NT2/D1 (cell line): ENCODE data around the gene PDZRN3.

Experiments used
- DNase-seq: peaks from one replicate; pipeline ENCODE4 v3.0.0-alpha.2; 2011; ENCODE audit warnings: low read depth, low spot score
- H3K27me3 ChIP-seq: 2 replicates; pipeline ENCODE4 v1.6.0; 2011; ENCODE audit warnings: mild to moderate bottlenecking; ENCODE audit not compliant: insufficient read length, insufficient read depth
- H3K36me3 ChIP-seq: 2 replicates; pipeline ENCODE4 v1.6.1; 2011; ENCODE audit warnings: mild to moderate bottlenecking, low read length, mixed read lengths; ENCODE audit not compliant: insufficient read depth, insufficient read length
- H3K4me1 ChIP-seq: 2 replicates; pipeline ENCODE4 v1.5.1; 2011; ENCODE audit not compliant: insufficient read depth, insufficient read length
- H3K4me3 ChIP-seq: 2 replicates; pipeline ENCODE4 v1.5.1; 2011; ENCODE audit warnings: low read depth; ENCODE audit not compliant: insufficient read length
- H3K9ac ChIP-seq: 2 replicates; pipeline ENCODE4 v1.6.0; 2011; ENCODE audit warnings: low read depth; ENCODE audit not compliant: insufficient read length
- H3K9me3 ChIP-seq: 2 replicates; pipeline ENCODE4 v1.5.1; 2011; ENCODE audit warnings: mild to moderate bottlenecking, low read length; ENCODE audit not compliant: insufficient read depth
- SUZ12 ChIP-seq: IDR thresholded peaks from 2 replicates; pipeline ENCODE4 v1.6.1; 2011; ENCODE audit not compliant: insufficient read length, insufficient read depth; ENCODE audit errors: extremely low read depth
- YY1 ChIP-seq: IDR thresholded peaks from 2 replicates; pipeline ENCODE4 v1.6.1; 2011; ENCODE audit not compliant: insufficient read length, insufficient read depth
- ZNF274 ChIP-seq: IDR thresholded peaks from 2 replicates; pipeline ENCODE4 v1.6.1; 2011; ENCODE audit warnings: mild to moderate bottlenecking, low read depth, low read length

Gene PDZRN3

DNA sequence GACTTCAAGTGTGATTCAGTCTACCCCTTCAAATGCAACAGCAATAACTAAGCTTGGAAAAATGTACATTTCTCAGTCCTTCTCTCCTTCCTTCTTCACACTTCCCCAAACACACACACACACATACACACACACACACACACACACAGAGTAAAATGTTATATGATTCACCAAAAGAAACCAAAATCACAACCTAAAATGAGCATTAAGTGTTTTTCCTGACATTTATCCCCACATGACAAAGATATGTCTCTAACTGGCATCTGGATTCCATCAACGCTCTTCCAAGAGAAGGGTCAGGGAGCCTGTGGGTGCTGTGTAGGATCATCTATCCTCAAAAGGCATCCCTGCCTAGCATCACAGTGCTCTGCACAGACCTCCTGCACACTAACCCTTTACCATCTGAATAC lies 21.0 kb downstream of the PDZRN3 start:
- Histone ChIP-seq H3K4me3 (no peak overlapping the region), H3K27me3 (no peaks in the 10 kb centered on the region), H3K4me1 (no peaks in the 10 kb centered on the region), H3K9ac (no peak overlapping the region), H3K9me3 (no peaks in the 10 kb centered on the region), H3K36me3 (peaks cover 11% of the 10 kb centered on the region)
- TF ChIP-seq ZNF274 (no peak), YY1 (no peak), SUZ12 (no peak)
- no peak for DNase-seq

DNA sequence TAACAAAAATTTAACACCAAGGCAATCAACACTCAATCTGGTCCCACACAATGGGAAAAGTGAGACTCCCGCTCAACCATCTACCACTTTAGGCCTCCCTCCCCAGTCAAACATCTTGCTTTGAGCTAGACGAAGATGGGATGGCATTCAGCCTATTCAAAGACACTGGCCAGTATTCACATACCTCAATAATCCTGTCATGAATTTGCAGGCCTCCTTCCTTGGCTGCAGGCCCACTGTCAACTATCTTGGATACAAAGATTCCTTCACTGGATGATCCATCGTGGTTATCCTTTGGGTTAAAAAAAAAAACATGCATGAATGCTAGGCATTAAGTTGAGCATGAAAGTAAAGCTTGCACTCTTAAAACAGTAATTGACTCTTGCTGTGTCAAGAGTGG lies 22.6 kb downstream of the PDZRN3 start:
- H3K9me3 ChIP-seq = no peaks in the 10 kb centered on the region
- no peaks in the 10 kb centered on the region for H3K27me3 ChIP-seq
- H3K4me3 ChIP-seq = no peak overlapping the region
- TF ChIP-seq YY1 (no peak), SUZ12 (no peak), ZNF274 (no peak)
- H3K36me3 ChIP-seq = peaks cover 7% of the 10 kb centered on the region
- no peak for DNase-seq
- H3K9ac ChIP-seq = no peak overlapping the region
- H3K4me1 ChIP-seq = no peaks in the 10 kb centered on the region

DNA sequence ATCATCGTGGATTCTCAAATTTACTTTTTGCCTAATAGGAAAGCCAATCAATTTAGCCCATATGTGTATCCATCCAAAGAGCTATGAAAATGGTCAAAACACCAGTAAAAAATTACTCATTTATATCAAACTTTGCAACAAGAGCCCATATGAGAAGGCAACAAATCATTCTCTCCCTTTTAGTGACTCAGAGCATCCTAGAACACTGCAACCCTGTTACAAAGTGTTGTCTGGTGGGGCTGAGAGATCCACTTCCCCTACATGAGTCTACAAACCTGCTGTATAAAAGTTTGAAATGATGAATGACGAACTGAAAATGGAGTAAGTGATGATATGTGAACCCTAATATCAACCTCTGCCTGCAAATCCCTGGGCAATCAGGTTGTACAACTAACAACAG lies 23.3 kb downstream of the PDZRN3 start:
- Histone ChIP-seq H3K27me3 (no peaks in the 10 kb centered on the region), H3K9me3 (no peaks in the 10 kb centered on the region), H3K4me3 (no peak overlapping the region), H3K9ac (no peak overlapping the region), H3K36me3 (peaks cover 6% of the 10 kb centered on the region), H3K4me1 (no peaks in the 10 kb centered on the region)
- no peak for DNase-seq
- TF ChIP-seq ZNF274 (no peak), YY1 (no peak), SUZ12 (no peak)

DNA sequence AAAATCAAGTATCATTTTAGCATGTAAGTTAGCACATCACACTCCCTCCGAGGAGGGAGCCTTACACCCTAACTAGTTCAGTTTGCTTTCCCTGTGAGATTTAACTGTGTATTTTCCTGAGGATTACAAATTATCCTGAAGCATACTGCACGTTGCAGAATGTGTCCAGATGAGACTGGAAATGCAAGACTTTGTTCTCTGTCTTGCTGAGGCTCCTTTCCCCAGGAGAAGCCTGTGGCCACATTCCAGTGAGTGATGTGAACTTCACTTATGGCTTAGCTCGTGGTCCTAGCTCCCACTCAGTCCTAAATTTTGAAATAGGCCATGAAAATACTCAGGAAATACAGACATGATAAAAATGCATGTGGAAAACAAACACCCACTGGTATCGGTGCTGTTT lies 23.7 kb downstream of the PDZRN3 start:
- no peak overlapping the region for H3K9ac ChIP-seq

DNA sequence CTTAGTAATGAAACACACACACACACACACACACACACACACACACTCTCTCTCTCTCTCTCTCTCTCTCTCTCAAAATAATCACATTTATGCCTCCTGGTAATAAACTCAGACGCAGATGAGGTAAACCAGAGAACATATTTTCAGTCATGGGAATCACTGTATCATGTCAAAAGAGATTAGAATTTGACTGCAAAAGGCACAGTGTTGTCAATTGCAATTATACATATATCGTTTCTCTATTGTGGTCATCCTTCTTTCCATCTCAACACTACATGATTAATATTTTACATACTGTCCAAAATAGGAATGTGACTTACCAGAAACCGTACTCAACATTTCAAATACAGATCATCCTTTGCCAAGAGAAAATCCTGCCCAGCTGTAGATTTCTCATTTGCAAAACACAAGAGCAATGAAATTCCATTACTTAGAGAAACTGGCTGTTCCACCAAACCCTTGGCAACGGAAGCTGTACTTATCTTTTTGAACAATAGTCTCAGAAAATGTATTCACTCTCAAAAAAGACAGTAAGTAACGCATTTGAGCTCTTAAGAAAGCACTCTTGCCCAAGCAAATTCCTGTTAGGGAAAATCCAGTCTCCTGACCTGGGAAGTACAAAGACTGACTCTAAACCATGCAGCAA lies 24.3 kb downstream of the PDZRN3 start:
- Histone ChIP-seq H3K4me1 (no peaks in the 10 kb centered on the region), H3K9ac (no peak overlapping the region), H3K9me3 (no peaks in the 10 kb centered on the region), H3K4me3 (no peak overlapping the region), H3K27me3 (no peaks in the 10 kb centered on the region), H3K36me3 (peaks cover 6% of the 10 kb centered on the region)
- DNase-seq = no peak
- no peak for TF ChIP-seq SUZ12
- no peak for TF ChIP-seq YY1
- TF ChIP-seq ZNF274 = no peak

More for the DNA sequence above, 23.7 kb downstream of the PDZRN3 start:
- TF ChIP-seq SUZ12 = no peak
- TF ChIP-seq ZNF274 = no peak
- no peak for TF ChIP-seq YY1
- Histone ChIP-seq H3K4me1 (no peaks in the 10 kb centered on the region), H3K36me3 (peaks cover 6% of the 10 kb centered on the region), H3K9me3 (no peaks in the 10 kb centered on the region), H3K4me3 (no peak overlapping the region), H3K27me3 (no peaks in the 10 kb centered on the region)
- DNase-seq = no peak

DNA sequence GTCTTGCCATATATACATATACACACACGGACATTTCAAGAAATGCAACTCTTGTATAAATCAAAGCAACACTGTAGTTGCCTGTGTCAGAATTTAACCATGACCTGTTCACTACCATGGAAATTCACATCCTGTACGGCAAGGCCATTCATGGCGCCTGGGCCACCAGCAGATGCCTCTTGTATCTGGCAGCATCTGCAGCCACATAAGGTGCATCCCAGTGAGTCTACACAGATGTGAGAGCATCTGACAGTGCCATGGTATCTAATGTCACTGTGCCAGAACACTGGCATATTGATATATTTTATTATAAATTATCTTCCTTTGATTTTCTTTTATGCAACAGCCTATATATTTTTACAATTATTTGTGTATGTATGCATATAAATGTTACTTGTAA lies 25.1 kb downstream of the PDZRN3 start:
- H3K27me3 ChIP-seq = no peaks in the 10 kb centered on the region
- no peak for TF ChIP-seq ZNF274
- TF ChIP-seq SUZ12 = no peak
- no peak for TF ChIP-seq YY1
- H3K9ac ChIP-seq = no peak overlapping the region
- H3K9me3 ChIP-seq = no peaks in the 10 kb centered on the region
- H3K4me3 ChIP-seq = no peak overlapping the region
- no peaks in the 10 kb centered on the region for H3K4me1 ChIP-seq
- DNase-seq = no peak
- H3K36me3 ChIP-seq = peaks cover 6% of the 10 kb centered on the region

DNA sequence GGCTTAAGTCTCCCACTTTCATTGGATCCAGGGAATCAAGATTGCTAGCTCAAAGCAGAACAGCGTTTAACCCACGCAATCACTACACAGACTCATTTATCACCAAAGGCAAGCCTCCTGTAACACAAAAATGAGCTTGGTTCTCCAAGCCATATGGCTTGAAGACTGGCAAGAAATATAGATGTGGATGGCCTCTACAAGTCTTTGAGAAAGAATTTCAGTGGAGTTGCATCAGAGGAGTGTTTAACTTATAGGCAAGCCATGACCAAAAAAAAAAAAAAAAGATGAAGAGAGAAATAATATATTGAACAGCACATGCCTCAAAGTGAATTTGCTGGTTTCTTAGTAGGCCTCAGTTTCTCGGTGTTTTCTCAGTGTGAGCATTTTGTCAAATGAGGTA lies 27.3 kb downstream of the PDZRN3 start:
- Histone ChIP-seq H3K4me1 (no peaks in the 10 kb centered on the region), H3K36me3 (peaks cover 6% of the 10 kb centered on the region), H3K9me3 (no peaks in the 10 kb centered on the region), H3K27me3 (no peaks in the 10 kb centered on the region), H3K9ac (no peak overlapping the region), H3K4me3 (no peak overlapping the region)
- TF ChIP-seq ZNF274 (no peak), SUZ12 (no peak), YY1 (no peak)
- no peak for DNase-seq
